ENCODE measurements around the gene ERO1B.

The ERO1B gene

DNA sequence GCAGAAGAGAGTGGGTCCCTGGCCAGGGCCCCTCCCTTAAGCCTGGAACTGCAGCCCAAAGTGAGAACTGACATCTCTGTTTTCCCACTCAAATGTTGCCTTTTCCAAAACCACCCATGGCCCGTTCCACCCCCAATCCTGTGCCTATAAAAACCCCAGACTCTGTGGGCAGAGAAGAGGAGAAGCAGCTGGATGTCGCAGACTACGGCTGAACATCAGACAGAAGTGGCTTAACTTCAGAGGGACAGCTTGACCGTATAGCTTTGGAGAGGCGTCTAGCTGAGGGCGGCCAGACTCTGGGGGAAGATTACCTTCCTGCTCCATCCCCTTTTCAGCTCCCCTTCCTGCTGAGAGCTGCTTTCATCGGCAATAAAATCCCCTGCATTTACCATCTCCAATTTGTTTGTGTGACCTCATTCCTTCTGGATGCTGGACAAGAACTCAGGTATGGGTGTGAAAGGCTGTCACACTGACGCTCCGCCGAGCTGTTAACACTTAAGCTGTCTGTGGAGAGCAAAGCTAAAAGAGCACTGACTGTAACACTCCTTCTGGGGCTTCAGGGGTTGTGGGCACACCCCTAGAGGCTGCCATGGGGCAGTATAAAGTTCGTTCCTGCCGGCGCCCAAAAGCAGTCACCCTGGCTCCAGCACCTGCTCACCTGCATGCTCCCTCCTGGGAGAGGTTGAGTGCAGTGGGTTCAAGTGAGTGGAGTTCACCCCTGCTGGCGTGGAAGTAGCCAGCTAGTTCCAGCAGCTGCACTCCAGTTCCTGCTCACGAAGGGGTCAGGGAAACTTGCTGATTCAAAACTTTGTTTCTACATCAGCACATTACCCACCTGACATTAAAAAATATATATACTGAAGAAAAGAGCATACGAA is 19.6 kb upstream of the ERO1B start:
- no peak for DNase-seq

DNA sequence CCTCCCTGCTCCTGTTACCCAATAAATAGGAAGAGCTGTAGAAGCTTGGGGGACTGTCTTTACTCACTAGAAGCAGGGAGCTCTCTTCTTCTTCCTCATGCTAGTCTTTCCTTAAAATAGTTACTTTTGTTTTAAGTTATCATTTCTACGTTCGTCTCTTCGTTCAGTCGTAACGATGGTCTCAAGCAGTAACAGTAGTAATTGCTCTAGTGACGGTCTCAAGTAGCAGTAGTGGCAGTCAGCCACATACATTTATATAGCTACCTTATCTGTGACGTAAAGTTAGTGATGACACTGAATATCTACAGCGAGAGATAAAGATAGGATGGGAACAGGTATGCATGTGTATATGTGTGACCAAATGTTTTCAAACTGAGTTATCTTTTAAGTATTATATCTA is 15.4 kb upstream of the ERO1B start:
- no peak for DNase-seq

DNA sequence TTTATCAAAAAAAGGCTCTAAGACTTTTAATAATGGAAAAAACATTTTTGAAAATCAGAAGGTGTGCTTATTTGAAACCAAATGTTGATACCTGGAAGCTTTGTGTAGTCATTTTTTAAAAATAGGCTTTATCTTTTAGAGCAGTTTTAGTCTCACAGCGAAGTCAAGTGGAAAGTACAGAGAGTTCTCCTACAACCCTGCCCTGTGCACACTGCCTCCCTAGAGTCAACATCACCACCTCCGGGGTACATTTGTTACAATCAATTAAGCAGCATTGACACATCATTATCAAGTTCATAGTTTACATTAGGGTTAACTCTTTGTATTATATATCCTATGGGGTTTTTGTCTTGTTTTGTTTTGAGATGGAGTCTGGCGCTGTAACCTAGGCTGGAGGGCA is 10.7 kb upstream of the ERO1B start:
- no peak for DNase-seq

DNA sequence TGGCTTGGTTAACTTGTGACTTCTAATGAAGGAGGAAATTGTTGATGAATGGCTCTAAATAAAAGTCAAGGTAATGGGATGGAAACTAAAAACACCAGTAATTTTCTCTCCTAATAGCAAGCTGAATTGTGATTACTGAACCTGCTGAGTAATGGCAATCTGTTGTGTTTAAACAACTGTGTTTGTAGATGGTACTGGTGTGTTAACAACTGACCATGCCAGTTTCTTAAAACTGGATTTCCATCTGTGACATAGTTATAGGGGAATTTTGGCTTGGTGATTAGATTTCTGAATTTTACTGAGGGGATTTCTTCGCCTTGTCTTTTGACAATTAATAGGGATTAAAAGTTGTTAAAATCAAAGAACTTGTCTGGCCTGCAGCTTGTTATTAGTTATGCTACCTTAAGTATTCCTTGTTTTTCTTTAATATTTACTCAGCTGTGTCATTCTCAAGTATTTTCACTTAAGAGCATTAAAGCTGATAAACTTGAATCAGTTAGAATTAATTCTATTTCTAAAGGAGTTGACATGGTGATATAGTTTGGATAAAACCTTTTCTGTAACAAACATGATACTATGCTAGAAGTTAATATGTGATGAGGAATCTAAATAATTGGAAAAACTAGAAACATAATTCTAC is 7.9 kb upstream of the ERO1B start:
- no peak for DNase-seq

DNA sequence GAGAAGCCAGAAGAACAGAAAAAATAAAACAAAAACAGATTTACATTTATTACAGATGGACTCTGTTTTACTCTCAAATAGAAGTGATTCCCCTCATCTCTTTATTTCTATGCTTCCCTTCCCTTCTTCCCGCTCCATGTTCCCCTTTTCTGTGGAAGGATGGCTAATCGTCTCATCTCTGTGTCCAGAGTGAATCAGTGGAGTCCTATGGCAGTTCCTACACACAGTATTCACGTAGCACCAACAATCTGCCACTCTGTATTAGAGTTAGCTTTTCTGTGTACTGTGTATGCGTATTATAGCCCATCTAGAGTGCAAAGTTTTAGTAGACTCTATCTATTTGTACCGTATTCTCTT is 6.8 kb upstream of the ERO1B start:
- DNase-seq: no peak

DNA sequence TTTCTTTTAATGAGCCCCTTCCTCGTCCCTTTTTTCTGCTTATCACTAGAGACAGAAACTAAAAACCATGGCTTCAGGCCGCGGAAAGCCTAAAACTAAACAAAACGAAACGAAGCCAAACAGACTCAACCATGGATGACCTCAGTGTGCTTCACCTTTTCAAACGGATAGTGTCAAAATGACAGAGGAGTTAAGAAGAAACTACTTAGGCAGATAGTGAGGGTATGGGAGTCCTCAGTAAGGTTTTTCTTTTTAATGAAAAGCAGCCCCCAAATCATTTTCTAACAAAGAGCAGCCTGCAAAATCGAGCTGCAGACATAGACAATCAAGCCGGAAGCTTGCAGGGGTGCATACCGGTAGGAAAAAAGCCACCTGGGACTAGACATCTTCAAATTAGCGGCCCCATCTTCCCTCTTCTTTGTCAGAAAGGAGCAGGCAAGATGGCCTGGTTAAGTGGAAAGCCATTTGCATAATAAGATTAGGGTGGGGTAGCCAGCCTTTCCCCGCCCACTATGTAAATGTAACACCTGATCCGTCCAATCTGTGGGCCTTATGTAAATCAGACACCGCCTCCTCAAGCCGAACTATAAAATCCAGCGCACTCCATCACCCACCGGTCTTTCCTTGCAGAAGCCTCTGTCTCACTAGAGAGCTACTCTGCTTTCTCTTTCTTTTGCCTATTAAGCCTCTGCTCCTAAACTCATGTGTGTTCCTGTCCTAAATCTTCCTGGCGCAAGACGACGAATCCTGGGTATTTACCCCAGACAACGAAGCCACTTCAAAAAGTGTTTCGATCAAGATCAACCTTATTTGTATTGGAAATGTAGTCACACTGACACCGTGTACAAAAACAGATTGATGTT is 6.2 kb upstream of the ERO1B start:
- no peak for DNase-seq

DNA sequence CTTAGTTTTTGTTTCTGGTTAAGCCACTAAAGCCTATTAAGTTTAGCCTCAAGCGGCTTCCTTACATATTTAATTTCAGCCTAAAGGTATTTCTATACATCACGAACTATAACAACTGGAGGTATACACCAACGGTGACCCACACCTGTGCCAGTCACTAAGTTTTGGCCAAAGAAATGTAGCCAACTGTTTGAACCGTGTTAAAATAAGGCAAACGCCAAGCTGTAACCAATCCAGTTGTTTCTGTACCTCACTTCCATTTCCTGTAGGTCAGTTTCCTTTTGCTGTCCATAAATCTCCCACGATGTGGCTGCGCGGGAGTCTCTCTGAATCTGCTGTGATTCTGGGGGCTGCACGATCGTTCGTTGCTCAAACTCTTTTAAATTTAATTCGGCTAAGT is 5.6 kb upstream of the ERO1B start:
- no peak for DNase-seq

DNA sequence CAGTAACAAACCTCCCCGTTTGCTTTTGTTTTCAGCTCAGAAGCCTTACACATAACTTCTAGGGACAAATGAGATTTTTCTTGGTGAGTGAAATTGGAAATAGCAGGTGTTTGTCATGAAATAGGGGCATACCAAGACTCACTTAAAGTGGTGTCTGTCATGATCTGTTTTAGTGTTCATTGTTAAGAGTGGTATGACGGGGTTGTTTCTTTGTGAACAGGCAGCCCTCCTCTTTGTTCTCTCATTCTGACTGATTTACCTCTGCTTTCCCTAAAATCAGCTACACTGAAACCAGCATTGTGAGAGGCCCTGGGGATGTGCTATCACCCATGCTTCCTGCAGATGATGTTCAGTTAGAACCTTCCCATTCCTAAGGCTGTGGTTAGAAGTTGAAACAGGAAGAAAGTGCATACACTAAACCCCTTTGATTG is 2.5 kb upstream of the ERO1B start:
- no peak for DNase-seq

DNA sequence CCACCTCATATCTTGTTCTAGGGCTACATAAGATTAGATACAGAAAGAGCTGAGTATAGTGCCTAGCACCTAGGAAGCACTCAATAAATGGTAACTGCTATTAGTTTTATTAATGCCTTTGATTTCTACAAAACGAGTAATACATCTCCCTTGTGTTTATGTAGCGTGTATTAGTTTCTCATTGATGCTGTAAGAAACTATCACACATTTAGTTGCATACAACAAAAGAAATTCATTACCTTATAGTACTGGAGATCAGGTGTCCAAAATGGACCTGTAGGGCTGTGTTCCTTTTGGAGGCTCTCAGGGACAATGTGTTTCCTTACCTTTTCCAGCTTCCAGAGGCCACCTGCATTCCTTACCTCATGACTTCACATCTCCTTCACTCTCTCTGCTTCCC is 961 bp upstream of the ERO1B start:
- no peak for DNase-seq

DNA sequence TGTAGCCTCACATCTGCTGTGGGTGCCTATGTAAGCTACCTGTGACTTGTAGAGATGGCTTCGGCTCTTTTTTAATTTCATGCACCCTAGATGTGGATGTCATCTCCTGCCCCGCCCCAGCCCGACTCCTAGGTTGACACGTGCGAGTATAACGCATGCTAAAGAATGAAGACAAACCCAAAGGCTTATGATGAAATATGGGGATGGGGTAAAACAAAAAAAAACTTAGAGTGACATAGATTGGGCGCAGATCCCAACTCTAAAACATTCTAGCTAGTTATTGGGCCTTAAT is 613 bp upstream of the ERO1B start:
- DNase-seq: no peak

DNA sequence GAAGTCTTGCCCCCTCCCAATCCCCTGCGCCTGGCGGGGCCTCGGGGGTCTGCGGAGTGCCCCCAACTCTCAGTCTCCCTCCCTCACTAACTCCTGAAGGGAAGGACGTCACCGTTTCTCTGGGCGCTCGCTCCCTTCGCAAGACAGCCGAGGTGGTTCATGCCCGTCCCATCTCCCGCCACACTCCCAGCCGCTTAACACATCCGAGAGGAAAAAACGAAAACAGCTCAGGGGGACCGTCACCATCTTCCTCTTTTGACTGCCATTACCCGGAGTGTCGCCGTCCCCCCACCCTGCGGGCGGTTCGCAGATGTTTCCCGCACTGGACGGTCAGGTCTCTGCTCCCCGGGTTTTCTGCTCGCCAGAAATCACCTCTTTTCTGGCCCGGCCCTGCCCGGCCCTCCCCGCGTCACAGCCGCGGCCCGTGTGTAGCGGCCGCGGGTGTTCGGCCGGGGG is 532 bp downstream of the ERO1B start:
- peak; percentile 41 for DNase-seq

DNA sequence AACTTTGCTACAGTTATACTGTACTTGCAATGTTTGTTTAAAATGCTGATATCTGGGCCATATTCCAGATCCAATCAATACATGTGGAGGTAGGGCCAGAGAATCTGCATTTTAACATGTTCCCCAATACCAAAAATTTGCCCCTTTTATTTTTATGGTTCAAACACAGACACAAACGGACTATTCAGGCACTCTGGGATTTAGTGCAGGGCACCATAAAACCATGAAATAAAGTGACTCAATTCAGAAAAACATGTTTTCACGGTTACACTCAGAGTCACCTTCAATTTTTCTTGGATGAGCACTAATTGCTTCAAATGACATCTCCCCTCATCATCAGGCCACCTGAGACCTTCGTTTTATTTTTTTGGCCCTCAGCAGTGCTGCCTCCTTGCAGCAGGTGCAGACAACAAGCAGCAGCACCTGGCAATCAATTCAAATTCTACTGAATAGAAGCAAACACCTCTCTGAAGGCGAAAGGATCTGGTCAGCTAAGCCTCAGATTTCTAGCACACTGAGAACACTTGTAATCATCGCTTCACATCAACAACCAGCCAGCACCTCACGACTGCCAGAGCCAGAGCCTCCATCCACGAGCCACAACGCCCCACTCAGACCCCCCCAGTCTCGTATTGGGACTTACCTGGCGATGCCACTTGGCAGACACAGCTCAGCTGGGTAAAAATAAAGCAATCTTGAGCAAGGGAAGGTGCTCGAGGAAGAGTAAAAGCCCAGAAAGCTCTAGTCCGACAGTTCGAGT is 1.1 kb downstream of the ERO1B start:
- no peak for DNase-seq

DNA sequence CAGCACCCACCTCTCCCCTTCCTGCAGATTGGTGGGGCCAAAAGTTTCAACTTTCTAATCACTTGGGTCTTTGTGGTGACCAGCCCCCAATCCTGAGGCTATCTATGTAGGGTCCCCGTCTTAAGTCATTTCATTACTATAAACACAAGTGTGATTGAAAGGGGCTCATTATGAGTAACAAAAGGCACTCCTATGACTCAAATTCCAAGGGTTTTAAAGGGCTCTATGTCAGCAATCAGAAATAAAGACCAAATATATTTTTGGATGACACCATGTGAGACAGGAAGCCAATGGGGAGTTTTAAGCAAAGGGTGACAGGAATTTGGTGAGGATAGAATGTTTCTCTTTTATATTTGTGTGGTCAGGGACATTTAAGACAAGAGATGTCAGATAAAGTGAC is 6.2 kb downstream of the ERO1B start:
- DNase-seq: no peak

DNA sequence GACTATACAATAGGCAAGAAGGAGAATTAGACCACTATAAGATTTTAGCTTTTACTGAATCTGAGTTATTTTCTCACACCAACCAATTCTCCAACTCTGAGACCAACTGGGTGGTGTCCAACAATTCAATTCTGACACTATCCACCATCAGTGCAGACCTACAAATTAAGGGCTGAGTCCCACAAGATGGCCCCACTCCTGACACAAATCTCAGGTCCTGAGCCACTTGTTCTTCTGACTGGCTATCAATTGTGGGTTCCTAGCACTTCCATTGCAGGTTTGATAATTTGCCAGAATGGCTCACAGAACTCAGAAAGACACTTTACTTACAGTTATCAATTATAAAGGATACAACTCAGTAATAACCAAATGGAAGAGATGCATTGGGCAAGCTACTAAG is 6.7 kb downstream of the ERO1B start:
- DNase-seq: no peak

DNA sequence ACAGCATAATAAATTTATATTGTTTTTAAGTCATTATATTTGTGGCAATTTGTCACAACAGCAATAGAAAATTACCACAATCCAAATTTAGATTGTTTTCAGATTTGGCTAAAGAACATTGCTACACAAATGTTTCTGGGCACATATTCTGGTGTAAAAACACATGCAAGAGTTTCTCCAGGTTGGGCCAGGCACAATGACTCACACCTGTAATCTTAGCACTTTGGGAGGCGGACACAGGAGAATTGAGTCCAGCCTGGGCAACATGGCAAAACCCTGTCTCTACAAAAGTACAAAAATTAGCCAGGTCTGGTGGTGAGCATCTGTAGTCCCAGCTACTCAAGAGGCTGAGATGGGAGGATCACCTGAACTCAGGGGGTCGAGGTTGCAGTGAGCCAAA is 8.4 kb downstream of the ERO1B start:
- no peak for DNase-seq

DNA sequence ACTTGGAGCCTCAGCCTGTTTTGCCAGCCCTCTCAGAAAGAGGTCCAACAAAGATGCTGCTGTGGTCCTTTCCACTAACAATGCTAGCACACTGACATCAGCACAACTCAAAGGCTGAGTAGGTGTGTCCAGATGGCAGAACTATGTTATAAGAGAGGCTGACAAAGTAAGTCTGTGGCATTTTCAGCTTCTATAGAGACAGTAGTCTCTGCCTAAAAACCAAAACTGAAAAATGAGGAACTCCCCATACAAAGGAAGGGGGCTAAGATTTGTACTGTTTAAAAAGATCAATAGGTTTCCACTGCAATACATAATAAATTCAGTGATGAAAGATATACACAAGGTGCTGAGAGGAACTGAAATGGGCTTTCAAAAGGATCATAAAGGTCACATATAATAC is 12.3 kb downstream of the ERO1B start:
- no peak for DNase-seq

DNA sequence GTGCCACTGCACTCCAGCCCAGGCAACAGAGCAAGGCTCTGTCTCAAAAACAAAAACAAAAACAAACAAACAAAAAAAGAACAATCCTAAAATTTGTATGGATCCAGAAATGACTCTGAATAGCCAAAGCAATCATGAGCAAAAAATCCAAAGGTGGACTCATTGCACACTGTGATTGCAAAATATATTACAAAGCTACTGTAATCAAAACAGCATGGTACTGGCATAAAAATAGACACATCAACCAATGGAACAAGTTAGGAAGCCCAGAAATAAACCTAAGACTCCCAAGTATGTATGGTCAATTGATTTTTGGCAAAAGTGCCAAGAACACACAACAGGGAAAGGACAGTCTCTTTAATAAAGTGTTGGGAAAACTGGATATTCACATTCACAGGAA is 19.9 kb downstream of the ERO1B start:
- no peak for DNase-seq

DNA sequence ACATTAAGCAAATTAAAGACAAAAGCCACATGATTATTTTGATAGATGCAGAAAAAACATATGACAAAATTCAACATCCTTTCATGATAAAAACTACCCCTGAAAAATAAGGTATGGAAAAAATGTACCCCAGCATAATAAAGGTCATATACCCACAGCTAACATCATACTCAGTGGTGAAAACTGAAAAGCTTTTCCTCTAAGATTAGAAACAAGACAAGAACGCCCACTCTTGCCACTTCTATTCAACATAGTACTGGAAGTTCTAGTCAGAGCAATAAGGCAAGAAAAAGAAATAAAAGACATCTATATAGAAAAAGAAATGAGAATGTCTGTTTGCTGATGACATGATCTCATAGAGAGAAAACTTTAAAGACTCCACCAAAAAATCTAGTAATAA is 20.7 kb downstream of the ERO1B start:
- no peak for DNase-seq

DNA sequence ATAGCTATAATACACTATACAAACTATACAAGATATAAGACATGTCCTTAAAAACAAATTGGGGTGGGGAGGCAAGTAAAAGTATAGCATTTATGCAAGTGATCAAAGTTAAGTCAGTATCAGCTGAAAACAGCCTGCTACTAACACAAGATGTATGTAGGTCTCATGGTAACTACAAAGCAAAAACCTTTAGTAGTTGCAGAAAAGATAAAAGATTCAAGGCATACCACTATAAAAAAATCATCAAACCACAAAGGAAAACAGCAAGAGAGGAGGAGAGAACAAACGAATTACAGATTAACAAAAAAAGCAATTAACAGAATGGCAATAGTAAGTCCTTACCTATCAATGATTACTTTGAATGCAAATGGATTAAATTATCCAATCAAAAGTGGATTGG is 22.7 kb downstream of the ERO1B start:
- no peak for DNase-seq

DNA sequence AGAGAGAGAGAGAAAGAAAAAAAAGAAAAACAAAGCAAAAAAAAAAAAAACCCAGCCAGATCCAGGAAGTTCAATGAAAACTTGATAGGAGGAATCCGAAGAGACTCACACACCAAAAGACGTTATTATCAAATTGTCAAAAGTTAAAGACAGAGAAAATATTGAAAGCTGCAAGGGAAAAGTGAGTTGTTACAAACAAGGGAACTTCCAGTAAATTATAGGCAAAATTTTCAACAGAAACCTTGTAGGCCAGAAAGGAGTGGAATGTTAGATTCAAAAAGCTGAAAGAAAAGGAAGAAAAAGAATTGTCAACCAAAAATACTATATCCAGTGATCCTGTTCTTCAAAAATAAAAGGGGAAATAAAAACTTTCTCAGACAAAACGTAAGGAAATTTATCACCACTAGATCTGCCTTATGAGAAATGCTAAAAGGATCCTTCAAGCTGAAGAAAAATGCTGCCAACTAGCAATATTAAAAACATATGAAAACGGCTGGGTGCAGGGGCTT is 23.6 kb downstream of the ERO1B start:
- no peak for DNase-seq

DNA sequence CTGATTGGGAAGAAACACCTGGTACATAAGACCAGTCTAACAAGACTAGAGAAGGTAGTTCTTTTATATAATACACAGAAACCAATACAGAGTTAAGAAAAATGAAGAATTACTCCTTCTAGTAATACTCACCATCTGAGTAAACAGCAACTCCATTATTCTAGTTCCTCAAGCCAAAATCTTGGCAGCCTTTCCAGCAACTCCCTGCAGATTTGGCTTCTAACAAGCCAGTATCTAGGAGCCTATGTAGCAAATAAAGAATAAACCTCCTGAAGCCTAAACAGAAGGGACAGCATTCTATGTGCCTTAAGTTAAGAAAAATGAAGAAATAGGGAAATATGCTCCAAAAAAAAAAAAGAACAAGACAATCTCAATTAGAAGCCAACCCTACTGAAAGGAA is 24.5 kb downstream of the ERO1B start:
- no peak for DNase-seq

DNA sequence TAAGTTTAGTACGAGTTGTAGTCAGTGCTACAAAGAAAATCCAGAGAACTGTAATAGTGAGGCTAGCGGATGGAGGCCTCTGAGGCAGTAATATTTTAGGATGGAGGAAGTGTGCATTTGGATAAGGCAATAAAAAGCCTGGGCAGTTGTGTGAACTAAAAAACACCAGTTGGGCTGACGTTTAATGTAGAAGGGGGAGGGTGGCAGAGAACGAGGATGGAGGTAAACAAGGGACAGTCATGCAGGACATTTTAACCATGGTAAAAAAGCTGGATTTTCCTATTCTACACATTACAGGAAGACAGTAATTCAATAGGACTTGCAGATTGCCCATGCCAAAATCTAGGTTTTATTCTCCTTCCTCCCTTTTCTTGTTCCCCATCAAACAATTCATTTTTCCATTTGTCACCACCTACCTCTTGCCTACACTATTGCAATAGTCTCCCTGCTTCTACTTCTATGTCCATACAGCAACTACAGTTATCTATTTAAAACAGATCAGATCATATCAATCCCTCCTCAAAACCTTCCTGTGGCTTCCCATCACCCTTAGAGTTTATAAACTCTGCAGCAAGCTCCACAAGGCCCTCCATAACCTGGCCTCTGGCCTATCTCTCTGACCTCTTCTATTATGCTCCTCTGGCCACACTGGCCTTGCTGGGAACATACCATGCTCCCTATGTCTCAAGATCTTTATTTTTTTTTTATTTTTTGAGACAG is 27.7 kb downstream of the ERO1B start:
- no peak for DNase-seq

Measured in fibroblast of skin of back (primary cell).